Stomach (tissue), 9 donors: ENCODE data around the gene GEMIN7. TPM values are rescaled to one million over a fixed set of nuclear protein-coding genes. Genes with fewer than 3 reads are reported as not detected.
A peak's percentile ranks its signal among the peaks of the same experiment; 100 is the strongest.

ENCODE experiments used
- DNase-seq, 2 donors: peaks; one replicate each; pipeline versions ENCODE4 v3.0.0 to v3.0.0-alpha.2; 2013 to 2019
- H3K27ac ChIP-seq, 5 donors: fragments of 200-600 bp in 4 of 5; sonication (generic) in 4 of 5; one replicate each; pipeline ENCODE4 v1.5.1; 2013 to 2019; ENCODE audit warnings: mild to moderate bottlenecking in 1 of 5, moderate library complexity in 1 of 5
- H3K27me3 ChIP-seq, 3 donors: fragments of 200-600 bp; sonication (generic); one replicate each; pipeline ENCODE4 v1.5.1; 2017 to 2019; ENCODE audit warnings: mixed run types in 1 of 3
- H3K36me3 ChIP-seq, 4 donors: fragments of 200-600 bp; sonication (generic); 1 replicate in 3 of 4; 2 replicates in 1 of 4; pipeline ENCODE4 v1.5.1; 2016 to 2019
- H3K4me1 ChIP-seq, 4 donors: fragments of 200-600 bp; sonication (generic); one replicate each; pipeline ENCODE4 v1.5.1; 2016 to 2019
- H3K4me3 ChIP-seq, 4 donors: fragments of 200-600 bp; sonication (generic) in 3 of 4; one replicate each; pipeline ENCODE4 v1.5.1; 2016 to 2019; ENCODE audit warnings: mild to moderate bottlenecking in 1 of 4
- H3K9me3 ChIP-seq, 4 donors: fragments of 200-600 bp; sonication (generic); one replicate each; pipeline ENCODE4 v1.5.1; 2016 to 2019
- CTCF ChIP-seq, 7 experiments: fragments of 450-650 bp in 4 of 7; fragments of 200-600 bp in 3 of 7; sonication (generic) in 3 of 7; IDR thresholded peaks; one replicate each; pipeline ENCODE4 v1.5.1; 2016 to 2019; ENCODE audit warnings: antibody characterized with exemption in 7 of 7, control low read depth in 2 of 7, mild to moderate bottlenecking in 1 of 7
- EP300 ChIP-seq: sonication (generic); formaldehyde crosslinking; IDR thresholded peaks from one replicate; pipeline ENCODE4 v1.6.1; 2017; ENCODE audit warnings: antibody characterized with exemption
- POLR2A ChIP-seq, 4 donors: fragments of 450-650 bp; IDR thresholded peaks; one replicate each; pipeline ENCODE4 v1.6.1; 2016; ENCODE audit warnings: antibody characterized with exemption in 4 of 4, control low read depth in 2 of 4, mild to moderate bottlenecking in 1 of 4, moderate library complexity in 1 of 4
- POLR2AphosphoS5 ChIP-seq, 3 donors: sonication (generic); formaldehyde crosslinking; IDR thresholded peaks; one replicate each; pipeline ENCODE4 v1.6.1; 2016; ENCODE audit warnings: antibody characterized with exemption in 3 of 3
- WGBS, 5 donors: extraction: QIAGEN DNeasy Blood & Tissue Kit in 3 of 5; methylation state at CpG; one replicate each; pipeline versions ENCODE4 v1.1.5 to v1.1.7; 2013 to 2018; 5-methylcytosine and 5-hydroxymethylcytosine counted together
- intact Hi-C: fragments of 100-400 bp; cut with DNase I; formaldehyde crosslinking; loops from one replicate; pipeline ENCODE4 v1.15.1; 2023; ENCODE audit warnings: low total_unique reads
- polyA plus RNA-seq, 3 donors: library from polyadenylated mRNA; stranded (reverse); fragments of 200-250 nt; gene quantifications; one replicate each; pipeline ENCODE4 v1.2.3, GENCODE V29; 2013
- total RNA-seq, 5 donors: library from RNA; depleted of rRNA; stranded (reverse); fragments of >200 nt; gene quantifications; one replicate each; pipeline versions ENCODE4 v1.1.0 to v1.2.3, GENCODE V29; 2014 to 2016
- donor health status: healthy with polysubstance abuse.
- donor health status: Bipolar disorder and iron deficiency.
- donor health status: healthy.

The GEMIN7 gene
- total and polyA plus RNA-seq, 8 donors: 1.8 to 107 (median 25.3) TPM

- Histone ChIP-seq H3K27ac (peak overlapping the region; percentile 13 to 80 (median 48)), H3K27me3 (no peaks in the 10 kb centered on the region), H3K4me1 (peaks cover 65 to 100% (median 99%) of the 10 kb centered on the region in 4 donors), H3K36me3 (peaks cover 23 to 60% (median 58%) of the 10 kb centered on the region in 4 donors), H3K4me3 (no peak overlapping the region), H3K9me3 (no peaks in the 10 kb centered on the region)
- TF ChIP-seq CTCF (IDR thresholded peaks at IDR 0.05): no peak
- peak in 1 of 2 donors; percentile 78 for DNase-seq
- intact Hi-C loops: no loop called here
- 35 to 81% (median 58%) methylated on average over 8 of the region's 8 CpGs for WGBS, 5 donors
These were observed 29.9 kb upstream of the GEMIN7 start for GRCh38 chr19:45049073-45049736.

GRCh38 chr19:45050036-45050435, 29.0 kb upstream of the GEMIN7 start:
- peaks cover 57 to 95% (median 92%) of the 10 kb centered on the region in 4 donors for H3K4me1 ChIP-seq
- H3K27me3 ChIP-seq: no peaks in the 10 kb centered on the region
- no peak overlapping the region for H3K4me3 ChIP-seq
- WGBS, 5 donors: 85 to 90% (median 89%) methylated on average over 6 of the region's 6 CpGs
- DNase-seq: no peak
- no peaks in the 10 kb centered on the region for H3K9me3 ChIP-seq
- H3K27ac ChIP-seq: peak overlapping the region; percentile 1 to 80 (median 48)
- TF ChIP-seq CTCF (IDR thresholded peaks at IDR 0.05) (no peak), POLR2A (IDR thresholded peaks at IDR 0.05) (no peak), POLR2AphosphoS5 (IDR thresholded peaks at IDR 0.05) (no peak), EP300 (no peak)
- intact Hi-C loops: no loop called here
- H3K36me3 ChIP-seq: peaks cover 24 to 60% (median 58%) of the 10 kb centered on the region in 4 donors

GRCh38 chr19:45051929-45052579, 27.0 kb upstream of the GEMIN7 start:
- peak overlapping the region in 1 of 4 donors; percentile 1 for H3K4me3 ChIP-seq
- WGBS, 5 donors: 24 to 57% (median 29%) methylated on average over 8 to 9 of the region's 9 CpGs
- H3K9me3 ChIP-seq: no peaks in the 10 kb centered on the region
- DNase-seq: peak; percentile 85 to 90
- H3K27ac ChIP-seq: peak overlapping the region; percentile 75 to 81 (median 78)
- TF ChIP-seq EP300 (no peak), POLR2AphosphoS5 (IDR thresholded peaks at IDR 0.05) (peak in 1 of 3 donors; percentile 18), CTCF (IDR thresholded peaks at IDR 0.05) (no peak)
- H3K4me1 ChIP-seq: peaks cover 39 to 75% (median 72%) of the 10 kb centered on the region in 4 donors
- H3K36me3 ChIP-seq: peaks cover 41 to 62% (median 60%) of the 10 kb centered on the region in 4 donors
- intact Hi-C loops: no loop called here
- no peaks in the 10 kb centered on the region for H3K27me3 ChIP-seq

- no peak overlapping the region for H3K4me3 ChIP-seq
- TF ChIP-seq POLR2AphosphoS5 (IDR thresholded peaks at IDR 0.05) (no peak), EP300 (no peak), CTCF (IDR thresholded peaks at IDR 0.05) (no peak), POLR2A (IDR thresholded peaks at IDR 0.05) (no peak)
- no peak for DNase-seq
- H3K9me3 ChIP-seq: no peaks in the 10 kb centered on the region
- H3K27ac ChIP-seq: no peak overlapping the region
- intact Hi-C loops: no loop called here
- peaks cover 89 to 100% (median 100%) of the 10 kb centered on the region in 4 donors for H3K36me3 ChIP-seq
- H3K27me3 ChIP-seq: no peaks in the 10 kb centered on the region
- H3K4me1 ChIP-seq: peaks cover 11 to 37% (median 27%) of the 10 kb centered on the region in 4 donors
- WGBS, 5 donors: 84 to 94% (median 90%) methylated on average over 5 to 8 of the region's 8 CpGs
These were observed 22.2 kb upstream of the GEMIN7 start for GRCh38 chr19:45056831-45057230.
